ENCODE data around the gene ZNF503.

ZNF503 gene

GRCh38 chr10:75398200-75398691, 3.3 kb downstream of the ZNF503 start:
- Mint-ChIP-seq H3K36me3 (peaks cover 2% of the 10 kb centered on the region), H3K4me3 (no peak overlapping the region), H3K27me3 (peaks cover 30% of the 10 kb centered on the region), H3K4me1 (peaks cover 12% of the 10 kb centered on the region), H3K9me3 (no peaks in the 10 kb centered on the region), H3K27ac (no peak overlapping the region)
- ATAC-seq (ENCODE audit: low read depth) (no peak), DNase-seq (ENCODE audit: low spot score in 2 of 2) (no peak)

- Mint-ChIP-seq H3K4me3 (no peak overlapping the region), H3K27ac (no peak overlapping the region), H3K36me3 (peaks cover 2% of the 10 kb centered on the region), H3K4me1 (peaks cover 9% of the 10 kb centered on the region), H3K9me3 (no peaks in the 10 kb centered on the region), H3K27me3 (peaks cover 30% of the 10 kb centered on the region)
- DNase-seq (ENCODE audit: low spot score in 2 of 2), result no peak
- ATAC-seq (ENCODE audit: low read depth), result no peak
These were observed 3.9 kb downstream of the ZNF503 start for GRCh38 chr10:75397496-75398199.

DNA sequence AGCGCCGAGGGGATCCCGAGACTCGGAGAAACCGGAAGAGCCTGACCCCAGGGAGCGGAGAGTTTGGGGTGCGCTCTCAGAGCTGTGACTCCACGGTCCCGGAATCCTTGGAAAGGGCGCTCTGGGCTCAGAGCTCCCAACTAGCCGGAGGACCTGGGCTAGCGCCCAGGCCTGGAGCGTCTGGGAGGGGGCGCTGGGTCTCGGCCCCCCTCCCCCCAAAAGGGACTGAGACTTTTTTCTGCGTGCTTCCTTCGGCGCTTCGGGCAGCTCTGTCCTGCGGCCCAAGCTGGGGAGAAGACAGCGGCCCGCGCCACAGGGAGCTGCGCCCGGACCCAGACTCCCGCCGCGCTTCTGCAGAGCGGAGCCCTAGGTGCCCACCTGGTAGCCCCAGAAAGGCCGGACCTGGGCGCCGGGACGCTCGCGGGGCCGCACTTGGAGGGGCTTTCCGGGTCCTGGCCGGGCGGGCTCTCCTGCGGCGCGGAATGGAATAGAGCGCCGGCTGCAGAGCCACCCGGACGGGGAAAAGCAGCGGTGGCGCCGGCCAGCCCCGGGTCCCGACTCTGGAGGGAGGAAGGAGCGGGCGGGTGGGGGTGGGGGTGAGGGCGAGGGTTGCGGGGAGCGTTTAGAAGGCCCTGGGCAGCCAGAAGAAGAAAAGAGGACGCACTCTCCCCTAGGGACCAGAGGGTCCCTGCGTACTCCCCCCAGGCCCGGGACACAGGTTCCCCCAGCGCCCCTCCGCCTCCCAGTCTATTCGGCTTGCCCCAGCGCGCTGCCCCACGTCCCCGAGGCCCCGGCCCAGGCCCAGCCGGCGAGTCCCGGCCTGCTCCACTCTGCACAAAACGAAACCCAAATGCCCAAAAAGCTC, 4.7 kb downstream of the ZNF503 start:
- H3K27ac Mint-ChIP-seq, result no peak overlapping the region
- peaks cover 30% of the 10 kb centered on the region for H3K27me3 Mint-ChIP-seq
- ATAC-seq (ENCODE audit: low read depth) (no peak), DNase-seq (ENCODE audit: low spot score in 2 of 2) (no peak)
- no peaks in the 10 kb centered on the region for H3K9me3 Mint-ChIP-seq
- H3K4me3 Mint-ChIP-seq, result no peak overlapping the region
- no peaks in the 10 kb centered on the region for H3K36me3 Mint-ChIP-seq
- H3K4me1 Mint-ChIP-seq, result peaks cover 6% of the 10 kb centered on the region

DNA sequence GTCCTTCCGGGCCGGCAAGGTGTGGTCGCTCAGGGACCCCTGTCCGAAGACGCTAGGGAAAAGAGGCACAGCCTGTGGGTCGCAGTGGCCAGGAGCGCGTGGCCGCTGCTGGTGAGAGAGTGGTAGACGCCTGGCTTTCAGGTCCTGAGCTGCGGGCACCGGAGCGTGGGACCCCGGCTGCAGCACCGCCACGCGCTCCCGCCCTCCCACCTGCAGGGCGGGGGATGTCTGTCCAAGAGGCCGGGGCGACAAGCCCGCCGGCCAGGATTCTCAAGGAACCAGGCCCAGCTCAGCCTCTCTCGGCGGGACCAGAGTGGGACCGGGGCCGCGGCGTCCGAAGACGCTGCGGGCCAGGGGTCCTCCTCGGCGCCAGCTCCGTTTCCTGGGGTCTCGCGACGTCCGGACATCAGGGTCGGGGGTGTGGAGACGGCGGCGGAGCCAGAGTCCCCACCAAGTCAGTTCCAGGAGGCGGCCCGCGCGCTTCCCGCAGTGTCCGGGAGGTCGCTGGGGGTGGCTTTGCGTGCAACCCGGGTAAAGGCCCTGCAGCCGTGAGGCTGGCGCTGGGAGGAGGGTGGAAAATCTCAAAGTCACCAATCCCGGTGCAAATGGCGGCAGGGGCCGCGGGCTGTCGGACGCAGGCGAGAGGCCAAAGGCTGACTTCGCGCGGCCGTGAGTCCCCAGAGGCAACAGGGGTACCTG, 5.5 kb downstream of the ZNF503 start:
- H3K4me3 Mint-ChIP-seq, result no peak overlapping the region
- no peak for ATAC-seq (ENCODE audit: low read depth)
- H3K4me1 Mint-ChIP-seq, result peaks cover 6% of the 10 kb centered on the region
- H3K27me3 Mint-ChIP-seq, result peaks cover 35% of the 10 kb centered on the region
- no peak overlapping the region for H3K27ac Mint-ChIP-seq
- no peaks in the 10 kb centered on the region for H3K9me3 Mint-ChIP-seq
- DNase-seq (ENCODE audit: low spot score in 2 of 2), result no peak
- no peaks in the 10 kb centered on the region for H3K36me3 Mint-ChIP-seq

DNA sequence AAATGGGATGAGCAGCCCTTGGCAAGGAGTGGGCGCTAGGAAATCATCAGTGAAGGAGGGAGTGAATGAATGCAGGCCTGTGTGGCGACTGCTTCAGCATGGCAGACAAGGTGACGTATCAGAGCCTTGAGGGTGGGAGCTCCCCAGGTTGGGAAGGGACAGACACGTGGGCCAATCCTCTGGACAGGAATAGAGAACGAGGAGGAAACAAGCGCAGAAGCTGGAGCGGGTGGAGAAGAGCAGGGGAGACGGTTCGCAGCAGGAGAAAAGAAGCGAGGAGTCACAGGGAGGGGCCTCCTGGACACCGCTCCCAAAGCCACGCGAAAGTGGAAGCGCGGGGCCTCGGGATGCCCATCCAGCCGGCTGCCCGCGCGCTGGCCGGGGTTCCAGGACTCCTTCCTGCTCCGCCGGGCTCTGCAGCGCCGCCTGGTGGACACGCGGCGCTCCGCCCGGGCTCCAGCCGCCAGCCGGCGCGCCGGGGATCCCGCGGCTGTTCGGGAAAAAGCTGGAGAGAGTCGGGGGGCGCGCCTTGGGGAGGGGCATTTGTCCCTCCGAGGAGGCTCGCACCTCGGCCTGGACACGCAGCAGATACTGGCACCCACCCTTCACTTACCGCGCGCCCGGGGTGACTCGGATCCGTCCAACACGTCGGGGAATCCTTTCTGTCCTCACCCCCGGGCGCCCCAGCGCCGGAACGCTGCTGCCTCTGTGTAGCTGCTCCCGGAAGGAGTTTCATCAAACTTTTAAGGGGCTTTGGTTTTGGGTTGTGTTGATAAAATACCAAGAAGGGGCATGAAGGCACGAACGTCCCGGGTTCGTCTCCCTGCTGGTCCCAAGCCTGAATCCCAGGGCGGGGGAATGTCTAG, 6.3 kb downstream of the ZNF503 start:
- Mint-ChIP-seq H3K4me1 (peaks cover 5% of the 10 kb centered on the region), H3K36me3 (no peaks in the 10 kb centered on the region), H3K4me3 (no peak overlapping the region), H3K27me3 (peaks cover 38% of the 10 kb centered on the region), H3K9me3 (peaks cover under 1% of the 10 kb centered on the region), H3K27ac (no peak overlapping the region)
- DNase-seq (ENCODE audit: low spot score in 2 of 2), result no peak
- no peak for ATAC-seq (ENCODE audit: low read depth)

DNA sequence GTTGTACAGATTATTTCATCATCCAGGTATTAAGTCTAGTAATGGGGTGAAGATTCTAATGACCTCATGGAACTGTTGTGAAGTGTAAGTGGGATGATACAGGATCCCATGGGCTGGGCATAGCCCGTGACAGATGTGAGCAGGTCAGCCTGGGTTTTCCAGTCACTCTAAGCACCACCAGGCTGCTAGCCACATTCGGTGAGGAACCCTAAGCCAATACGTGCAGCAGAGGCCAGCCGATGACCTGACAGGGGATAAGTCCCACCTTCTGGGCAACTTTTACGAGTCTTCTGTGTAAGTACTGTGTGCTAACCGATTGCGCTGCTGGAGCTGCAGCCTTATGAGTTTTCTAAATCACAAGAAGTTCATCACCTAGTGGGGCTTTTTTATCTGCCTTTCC, 7.3 kb downstream of the ZNF503 start:
- Mint-ChIP-seq H3K4me3 (no peak overlapping the region), H3K27ac (no peak overlapping the region), H3K9me3 (peaks cover 1% of the 10 kb centered on the region), H3K4me1 (peaks cover 4% of the 10 kb centered on the region), H3K27me3 (peaks cover 36% of the 10 kb centered on the region), H3K36me3 (no peaks in the 10 kb centered on the region)
- DNase-seq (ENCODE audit: low spot score in 2 of 2), result no peak
- ATAC-seq (ENCODE audit: low read depth), result no peak

DNA sequence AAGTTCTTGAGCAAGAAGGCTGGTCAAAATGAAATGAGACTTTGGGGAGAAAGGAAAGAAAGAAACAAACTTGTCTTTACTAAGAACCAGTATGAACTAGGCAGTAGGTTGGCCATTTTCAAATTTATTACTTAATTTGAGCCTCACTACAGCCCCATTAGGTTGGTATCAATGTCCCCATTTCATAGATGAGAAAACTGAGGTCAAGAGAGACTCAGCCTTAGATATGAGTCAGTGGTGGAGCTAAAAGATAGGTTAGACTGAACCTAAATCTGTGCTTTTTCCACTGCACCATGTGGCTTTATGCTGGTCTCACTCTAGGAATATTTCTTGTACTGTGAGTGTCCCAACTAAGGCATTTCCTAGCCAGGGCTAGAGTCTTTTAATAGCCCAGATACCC, 8.8 kb downstream of the ZNF503 start:
- no peaks in the 10 kb centered on the region for H3K36me3 Mint-ChIP-seq
- H3K4me1 Mint-ChIP-seq, result peaks cover 4% of the 10 kb centered on the region
- DNase-seq (ENCODE audit: low spot score in 2 of 2) (no peak), ATAC-seq (ENCODE audit: low read depth) (no peak)
- H3K4me3 Mint-ChIP-seq, result no peak overlapping the region
- peaks cover 1% of the 10 kb centered on the region for H3K9me3 Mint-ChIP-seq
- H3K27me3 Mint-ChIP-seq, result peaks cover 37% of the 10 kb centered on the region
- H3K27ac Mint-ChIP-seq, result no peak overlapping the region

- no peak overlapping the region for H3K4me3 Mint-ChIP-seq
- peaks cover 4% of the 10 kb centered on the region for H3K4me1 Mint-ChIP-seq
- peaks cover 39% of the 10 kb centered on the region for H3K27me3 Mint-ChIP-seq
- H3K27ac Mint-ChIP-seq, result no peak overlapping the region
- peaks cover 1% of the 10 kb centered on the region for H3K9me3 Mint-ChIP-seq
- H3K36me3 Mint-ChIP-seq, result no peaks in the 10 kb centered on the region
- DNase-seq (ENCODE audit: low spot score in 2 of 2) (no peak), ATAC-seq (ENCODE audit: low read depth) (no peak)
These were observed 9.3 kb downstream of the ZNF503 start for GRCh38 chr10:75392271-75392670.

DNA sequence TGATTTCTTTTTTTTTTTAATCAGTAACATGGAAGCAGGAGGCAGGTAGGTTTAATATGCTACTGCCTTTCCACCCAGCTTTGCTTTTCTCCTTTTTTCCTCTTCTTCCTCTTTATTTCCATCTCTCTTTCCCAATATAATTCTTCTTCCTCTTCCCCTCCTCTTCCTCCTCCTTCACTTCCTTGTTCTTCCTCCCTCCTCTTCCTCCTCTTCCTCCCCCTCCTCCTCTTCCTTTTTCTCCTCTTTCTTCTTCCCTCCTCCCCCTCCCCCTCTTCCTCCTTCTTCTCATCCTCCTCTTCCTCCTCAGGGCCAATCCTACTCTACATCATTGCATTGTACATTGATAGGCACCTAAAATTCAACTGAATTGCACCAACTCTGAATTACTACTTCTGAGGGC, 11.4 kb downstream of the ZNF503 start:
- Mint-ChIP-seq H3K4me1 (peaks cover 4% of the 10 kb centered on the region), H3K27ac (no peak overlapping the region), H3K27me3 (peaks cover 44% of the 10 kb centered on the region), H3K4me3 (no peak overlapping the region), H3K9me3 (peaks cover 12% of the 10 kb centered on the region), H3K36me3 (peaks cover 2% of the 10 kb centered on the region)
- DNase-seq (ENCODE audit: low spot score in 2 of 2) (no peak), ATAC-seq (ENCODE audit: low read depth) (no peak)

DNA sequence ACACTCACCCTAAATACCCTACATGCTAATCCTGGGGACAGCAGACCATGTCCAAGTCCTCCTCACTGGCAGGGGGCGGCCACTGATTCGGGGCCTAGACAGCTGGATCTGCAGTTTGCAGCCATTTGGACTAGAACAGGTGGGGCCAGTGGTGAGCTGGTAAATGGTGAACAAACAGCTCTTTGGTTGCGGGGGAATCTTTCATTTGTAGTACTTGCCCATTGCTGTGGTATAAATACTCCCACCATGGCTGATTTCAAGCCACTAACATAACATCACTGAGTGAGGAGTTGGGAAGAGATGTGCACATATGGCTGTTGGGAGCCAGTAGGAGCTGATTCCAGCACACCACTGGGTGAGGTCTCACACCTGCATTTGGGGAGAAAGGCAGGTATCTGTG, 13.5 kb downstream of the ZNF503 start:
- no peaks in the 10 kb centered on the region for H3K4me1 Mint-ChIP-seq
- H3K4me3 Mint-ChIP-seq, result no peak overlapping the region
- no peak for ATAC-seq (ENCODE audit: low read depth)
- H3K27me3 Mint-ChIP-seq, result peaks cover 36% of the 10 kb centered on the region
- H3K36me3 Mint-ChIP-seq, result peaks cover 2% of the 10 kb centered on the region
- no peak overlapping the region for H3K27ac Mint-ChIP-seq
- no peak for DNase-seq (ENCODE audit: low spot score in 2 of 2)
- peaks cover 12% of the 10 kb centered on the region for H3K9me3 Mint-ChIP-seq

DNA sequence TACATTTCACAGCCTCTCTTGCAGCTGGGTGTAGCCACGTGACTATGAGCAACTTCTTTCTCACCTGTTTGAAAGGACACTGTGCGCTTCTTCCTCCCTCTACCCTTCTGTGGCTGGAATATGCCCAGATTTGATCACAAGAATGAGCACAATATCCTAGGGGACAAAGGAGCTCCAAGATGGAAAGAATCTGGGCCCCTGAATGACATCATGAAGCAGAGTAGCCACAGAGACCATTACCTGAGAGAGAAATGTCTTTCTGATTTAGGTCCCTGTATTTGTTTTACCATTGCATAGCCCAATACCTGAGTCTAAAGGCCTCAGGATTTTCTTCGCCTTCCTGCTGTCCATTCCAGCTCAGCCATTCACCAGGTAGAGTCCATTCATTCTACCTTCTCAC, 15.4 kb downstream of the ZNF503 start:
- ATAC-seq (ENCODE audit: low read depth) (no peak), DNase-seq (ENCODE audit: low spot score in 2 of 2) (no peak)
- Mint-ChIP-seq H3K4me3 (no peak overlapping the region), H3K4me1 (no peaks in the 10 kb centered on the region), H3K27me3 (peaks cover 27% of the 10 kb centered on the region), H3K27ac (no peak overlapping the region), H3K9me3 (peaks cover 12% of the 10 kb centered on the region), H3K36me3 (peaks cover 2% of the 10 kb centered on the region)

- no peaks in the 10 kb centered on the region for H3K36me3 Mint-ChIP-seq
- no peak for ATAC-seq (ENCODE audit: low read depth)
- no peak overlapping the region for H3K4me3 Mint-ChIP-seq
- H3K4me1 Mint-ChIP-seq, result peaks cover 3% of the 10 kb centered on the region
- no peak for DNase-seq (ENCODE audit: low spot score in 2 of 2)
- H3K27ac Mint-ChIP-seq, result no peak overlapping the region
- peaks cover 8% of the 10 kb centered on the region for H3K27me3 Mint-ChIP-seq
- H3K9me3 Mint-ChIP-seq, result no peaks in the 10 kb centered on the region
These were observed 21.7 kb downstream of the ZNF503 start for GRCh38 chr10:75379817-75380216.

DNA sequence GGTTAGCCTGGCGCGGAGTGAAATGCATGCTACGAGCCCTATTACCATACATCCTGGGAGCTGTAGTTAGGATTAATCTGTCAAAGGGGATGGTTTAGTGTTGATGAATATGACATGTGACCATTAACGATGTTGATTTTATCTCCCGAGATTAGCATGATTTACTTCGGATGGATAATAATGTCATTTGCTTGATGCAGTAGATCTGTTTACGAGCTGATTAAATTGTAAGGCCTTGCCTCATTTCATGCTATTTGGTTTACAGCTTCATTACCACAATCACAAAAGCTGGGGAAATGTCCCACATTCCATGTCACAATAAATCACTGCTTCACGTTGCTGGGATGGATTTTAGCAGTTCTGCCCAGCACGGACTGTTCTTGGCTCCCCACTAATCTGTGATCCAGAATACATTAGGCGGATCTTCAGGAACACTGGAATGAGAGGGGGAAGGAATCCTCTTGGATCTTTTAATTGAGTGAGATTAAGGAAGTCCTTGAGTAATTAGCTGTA, 22.3 kb downstream of the ZNF503 start:
- ATAC-seq (ENCODE audit: low read depth) (no peak), DNase-seq (ENCODE audit: low spot score in 2 of 2) (no peak)
- Mint-ChIP-seq H3K9me3 (no peaks in the 10 kb centered on the region), H3K4me1 (peaks cover 3% of the 10 kb centered on the region), H3K36me3 (no peaks in the 10 kb centered on the region), H3K27me3 (peaks cover 8% of the 10 kb centered on the region), H3K27ac (no peak overlapping the region), H3K4me3 (no peak overlapping the region)

Data from memory B cell (primary cell).